ENCODE measurements around the gene NR2F1-AS1.

GRCh38 chr5:93599001-93599379 lies 18.0 kb upstream of the NR2F1-AS1 start:
- TF ChIP-seq POLR2A (IDR thresholded peaks at IDR 0.05) (no peak), CTCF (IDR thresholded peaks at IDR 0.05 in 4 of 5, conservative IDR thresholded peaks at IDR 0.05 in 1 of 5) (no peak)

Measured in gastrocnemius medialis (tissue), 4 donors.